Transverse colon (tissue), 4 donors: ENCODE measurements around the gene KCNE3.

Experiments
- CTCF ChIP-seq, 5 experiments: fragments of 200-600 bp in 3 of 5; fragments of 450-650 bp in 2 of 5; sonication (generic) in 3 of 5; IDR thresholded peaks; 1 replicate in 2 of 5; 2 replicates in 3 of 5; pipeline ENCODE4 v1.5.1; 2016 to 2017; ENCODE audit warnings: antibody characterized with exemption in 5 of 5, inconsistent platforms in 3 of 5, mild to moderate bottlenecking in 2 of 5, moderate library complexity in 1 of 5
- EP300 ChIP-seq: sonication (generic); formaldehyde crosslinking; IDR thresholded peaks from one replicate; pipeline ENCODE4 v1.6.1; 2017; ENCODE audit warnings: antibody characterized with exemption, low read depth
- POLR2A ChIP-seq: fragments of 450-650 bp; IDR thresholded peaks from one replicate; pipeline ENCODE4 v1.6.1; 2016; ENCODE audit warnings: antibody characterized with exemption, mild to moderate bottlenecking, moderate library complexity
- POLR2AphosphoS5 ChIP-seq, 3 donors: sonication (generic); formaldehyde crosslinking; IDR thresholded peaks; one replicate each; pipeline ENCODE4 v1.6.1; 2016; ENCODE audit warnings: antibody characterized with exemption in 3 of 3

- no peak for TF ChIP-seq CTCF (IDR thresholded peaks at IDR 0.05)
- no peak for TF ChIP-seq EP300
- TF ChIP-seq POLR2A = no peak
- TF ChIP-seq POLR2AphosphoS5 (IDR thresholded peaks at IDR 0.05) = no peak
Observed at GRCh38 chr11:74460481-74461154, 6.7 kb downstream of the KCNE3 start.
